IPS DF 19.7 (cell line): Measurements from ENCODE around the gene OR9Q1.

Experiments
- DNase-seq: peaks from one replicate; pipeline ENCODE4 v3.0.0-alpha.2; 2013; ENCODE audit warnings: low read depth, low spot score

OR9Q1 gene

GRCh38 chr11:58030653-58031052 is 7.0 kb downstream of the OR9Q1 start, which contains the start of gene OR6Q1:
Gene OR6Q1, plus strand, starts transcription at chr11:58030953. Its CDS starts 0 bp downstream, at chr11:58030953.
- DNase-seq = no peak

- no peak for DNase-seq
Measured at GRCh38 chr11:58034471-58034870, 10.8 kb downstream of the OR9Q1 start.

GRCh38 chr11:58039589-58039988 is 15.9 kb downstream of the OR9Q1 start:
- no peak for DNase-seq

GRCh38 chr11:58043379-58043778 is 19.7 kb downstream of the OR9Q1 start:
- no peak for DNase-seq

- DNase-seq = no peak
Measured at GRCh38 chr11:58046231-58046630, 22.6 kb downstream of the OR9Q1 start.

- DNase-seq = no peak
Measured at GRCh38 chr11:58047818-58048217, 24.1 kb downstream of the OR9Q1 start.

GRCh38 chr11:58055806-58056401 is 32.2 kb downstream of the OR9Q1 start:
- DNase-seq = no peak

GRCh38 chr11:58057481-58057880 is 33.8 kb downstream of the OR9Q1 start:
- DNase-seq = no peak

- DNase-seq = no peak
Measured at GRCh38 chr11:58058276-58059006, 34.8 kb downstream of the OR9Q1 start.

- peak; percentile 33 for DNase-seq
Measured at GRCh38 chr11:58059007-58059350, 35.3 kb downstream of the OR9Q1 start.

GRCh38 chr11:58060535-58060934 is 36.9 kb downstream of the OR9Q1 start:
- no peak for DNase-seq

- DNase-seq = peak; percentile 17
Measured at GRCh38 chr11:58060939-58061672, 37.4 kb downstream of the OR9Q1 start.

GRCh38 chr11:58061813-58062212 is 38.1 kb downstream of the OR9Q1 start:
- DNase-seq = no peak

GRCh38 chr11:58067685-58068084 is 44.0 kb downstream of the OR9Q1 start:
- DNase-seq = no peak

GRCh38 chr11:58068655-58069054 is 45.0 kb downstream of the OR9Q1 start:
- DNase-seq = no peak

GRCh38 chr11:58070585-58070984 is 46.9 kb downstream of the OR9Q1 start:
- DNase-seq = no peak

GRCh38 chr11:58075781-58076180 is 52.1 kb downstream of the OR9Q1 start:
- DNase-seq = no peak

- DNase-seq = no peak
Measured at GRCh38 chr11:58086528-58086927, 62.8 kb downstream of the OR9Q1 start.

GRCh38 chr11:58097437-58097836 is 73.8 kb downstream of the OR9Q1 start:
- no peak for DNase-seq

- DNase-seq = no peak
Measured at GRCh38 chr11:58121096-58121495, 97.4 kb downstream of the OR9Q1 start.

GRCh38 chr11:58125469-58125868 is 101.8 kb downstream of the OR9Q1 start, which contains the start of gene OR9I1:
Gene OR9I1, minus strand, starts transcription at chr11:58125530. Its CDS starts 6,086 bp downstream, at chr11:58119444.
- no peak for DNase-seq

- no peak for DNase-seq
Measured at GRCh38 chr11:58127350-58127749, 103.7 kb downstream of the OR9Q1 start.
